ENCODE results near the gene NPFFR1. TPM values are rescaled to one million over a fixed set of nuclear protein-coding genes. Genes with fewer than 3 reads are reported as not detected.
A peak's percentile ranks its signal among the peaks of the same experiment; 100 is the strongest.

NPFFR1 gene
- total and polyA plus RNA-seq, 10 of the 15 experiments (the other 5 are each of a cell fraction or from before 2014, with no cell fraction given), result 0.03 TPM; not detected in 9

DNA sequence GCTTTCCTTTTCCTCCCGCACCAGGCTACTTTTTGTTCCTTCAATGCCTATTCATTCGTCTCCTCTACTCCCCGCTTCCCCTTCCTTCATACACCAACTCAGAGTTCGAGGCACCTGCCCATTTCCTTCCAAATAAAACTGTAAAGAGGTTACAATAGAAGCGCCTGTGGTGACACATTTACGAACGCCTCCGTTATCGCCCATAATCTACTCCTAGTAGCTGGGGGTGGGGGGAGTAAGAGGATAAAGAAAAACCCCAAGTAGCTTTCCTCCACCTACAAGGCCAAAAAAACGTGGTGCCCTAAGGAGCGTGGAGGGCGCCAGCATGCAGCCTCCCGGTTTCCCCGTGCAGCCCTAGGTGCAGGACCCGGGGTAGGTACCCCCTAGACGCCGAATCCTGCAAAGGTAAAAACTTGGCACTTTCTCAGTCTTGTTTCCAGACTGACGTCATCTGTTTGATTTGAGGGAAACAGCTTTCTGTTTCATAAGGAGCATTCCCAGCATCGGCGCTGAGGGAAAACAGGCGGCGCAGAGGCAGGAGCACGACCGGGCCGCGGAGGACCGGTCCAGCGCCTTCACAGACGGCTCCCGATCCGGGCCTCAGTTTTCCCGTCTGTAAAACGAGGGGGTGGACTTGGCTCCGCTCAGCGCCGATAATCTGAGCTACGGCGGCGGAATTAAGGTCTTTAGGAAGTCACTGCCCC is 51.5 kb downstream of the NPFFR1 start:
- no peak for DNase-seq (ENCODE audit: low read depth, low spot score)
- Histone ChIP-seq H3K36me3 (ENCODE audit: control insufficient read depth in 2 of 2, insufficient read depth in 2 of 2, low read length in 1 of 2) (peaks cover 0 to 15% of the 10 kb centered on the region in 2 experiments; a peak in 3 of 4 replicates), H3K4me3 (peak overlapping the region; percentile 93), H3K27me3 (replicated peaks in 1 of 2; ENCODE audit: control insufficient read depth in 2 of 2, insufficient read depth in 2 of 2, low read length in 1 of 2) (no peaks in the 10 kb centered on the region), H3K9me3 (replicated peaks; ENCODE audit: control insufficient read depth, insufficient read depth, low read length) (no peaks in the 10 kb centered on the region), H4K20me1 (ENCODE audit: control insufficient read depth, insufficient read depth) (no peaks in the 10 kb centered on the region), H3K4me1 (ENCODE audit: control insufficient read depth, insufficient read depth, low read length) (no peaks in the 10 kb centered on the region), H3K27ac (ENCODE audit: control insufficient read depth, insufficient read depth) (peak overlapping the region; percentile 76), H2AFZ (ENCODE audit: control insufficient read depth, low read depth, low read length) (peak overlapping the region; percentile 57), H3K9ac (ENCODE audit: control insufficient read depth, insufficient read depth, low read length) (peak overlapping the region; percentile 90), H3K79me2 (ENCODE audit: control insufficient read depth, insufficient read depth, low read length) (peaks cover 59% of the 10 kb centered on the region), H3K4me2 (ENCODE audit: control insufficient read depth, insufficient read depth) (peak overlapping the region; percentile 80)
- CTCF ChIA-PET, result interaction anchor here (0.6 to 4.3 kb wide), 15 partner anchors 9 to 132 kb away, joined by 3 to 56 read pairs (median 6); partner anchors contain the start of gene TYSND1
- in situ Hi-C loops (cut with MboI) (no loop called here), intact Hi-C loops (cut with micrococcal nuclease; ENCODE audit: unreplicated experiment) (loop anchor here (5.0 kb wide), 1 partner anchor 40 kb away; no protein-coding TSS in a partner anchor)
- ATAC-seq, result peak; percentile 18
- no TSS peak for BruUV-seq (replicated peaks)
- POLR2A ChIA-PET, result interaction anchor here (0.6 to 4.3 kb wide), 20 partner anchors 9 to 949 kb away, joined by 3 to 24 read pairs (median 4); partner anchors contain the start of genes SAR1A and TYSND1
- SMC1A ChIA-PET (ENCODE audit: uncharacterized antibody, unreplicated experiment), result interaction anchor here (0.6 to 3.5 kb wide), 19 partner anchors 9 to 140 kb away, joined by 3 to 48 read pairs (median 6); no protein-coding TSS in a partner anchor
- RAD21 ChIA-PET (ENCODE audit: unreplicated experiment), result interaction anchor here (1.0 to 18.9 kb wide), 8 partner anchors 10 to 129 kb away, joined by 3 to 675 read pairs (median 10); partner anchors contain the start of gene TYSND1
- peak; percentile 31 for FAIRE-seq
- WGBS (ENCODE audit: insufficient coverage, insufficient replicate concordance, low lambda C conversion rate, missing lambda C conversion rate), result 2% methylated on average over 39 of the region's 39 CpGs
- no peak for TF ChIP-seq CHD4 (IDR thresholded peaks at IDR 0.05)
- TF ChIP-seq, protein P1, sequence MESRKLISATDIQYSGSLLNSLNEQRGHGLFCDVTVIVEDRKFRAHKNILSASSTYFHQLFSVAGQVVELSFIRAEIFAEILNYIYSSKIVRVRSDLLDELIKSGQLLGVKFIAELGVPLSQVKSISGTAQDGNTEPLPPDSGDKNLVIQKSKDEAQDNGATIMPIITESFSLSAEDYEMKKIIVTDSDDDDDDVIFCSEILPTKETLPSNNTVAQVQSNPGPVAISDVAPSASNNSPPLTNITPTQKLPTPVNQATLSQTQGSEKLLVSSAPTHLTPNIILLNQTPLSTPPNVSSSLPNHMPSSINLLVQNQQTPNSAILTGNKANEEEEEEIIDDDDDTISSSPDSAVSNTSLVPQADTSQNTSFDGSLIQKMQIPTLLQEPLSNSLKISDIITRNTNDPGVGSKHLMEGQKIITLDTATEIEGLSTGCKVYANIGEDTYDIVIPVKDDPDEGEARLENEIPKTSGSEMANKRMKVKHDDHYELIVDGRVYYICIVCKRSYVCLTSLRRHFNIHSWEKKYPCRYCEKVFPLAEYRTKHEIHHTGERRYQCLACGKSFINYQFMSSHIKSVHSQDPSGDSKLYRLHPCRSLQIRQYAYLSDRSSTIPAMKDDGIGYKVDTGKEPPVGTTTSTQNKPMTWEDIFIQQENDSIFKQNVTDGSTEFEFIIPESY (IDR thresholded peaks at IDR 0.05), result no peak
- no peak for TF ChIP-seq ZNF384 (IDR thresholded peaks at IDR 0.05; ENCODE audit: borderline replicate concordance, low read depth, low read length)
- TF ChIP-seq, protein P2, sequence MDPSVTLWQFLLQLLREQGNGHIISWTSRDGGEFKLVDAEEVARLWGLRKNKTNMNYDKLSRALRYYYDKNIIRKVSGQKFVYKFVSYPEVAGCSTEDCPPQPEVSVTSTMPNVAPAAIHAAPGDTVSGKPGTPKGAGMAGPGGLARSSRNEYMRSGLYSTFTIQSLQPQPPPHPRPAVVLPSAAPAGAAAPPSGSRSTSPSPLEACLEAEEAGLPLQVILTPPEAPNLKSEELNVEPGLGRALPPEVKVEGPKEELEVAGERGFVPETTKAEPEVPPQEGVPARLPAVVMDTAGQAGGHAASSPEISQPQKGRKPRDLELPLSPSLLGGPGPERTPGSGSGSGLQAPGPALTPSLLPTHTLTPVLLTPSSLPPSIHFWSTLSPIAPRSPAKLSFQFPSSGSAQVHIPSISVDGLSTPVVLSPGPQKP (IDR thresholded peaks at IDR 0.05; ENCODE audit: low read depth, low read length), result no peak
- TF ChIP-seq ZNF622 (IDR thresholded peaks at IDR 0.05), result no peak
- TF ChIP-seq, protein P3, sequence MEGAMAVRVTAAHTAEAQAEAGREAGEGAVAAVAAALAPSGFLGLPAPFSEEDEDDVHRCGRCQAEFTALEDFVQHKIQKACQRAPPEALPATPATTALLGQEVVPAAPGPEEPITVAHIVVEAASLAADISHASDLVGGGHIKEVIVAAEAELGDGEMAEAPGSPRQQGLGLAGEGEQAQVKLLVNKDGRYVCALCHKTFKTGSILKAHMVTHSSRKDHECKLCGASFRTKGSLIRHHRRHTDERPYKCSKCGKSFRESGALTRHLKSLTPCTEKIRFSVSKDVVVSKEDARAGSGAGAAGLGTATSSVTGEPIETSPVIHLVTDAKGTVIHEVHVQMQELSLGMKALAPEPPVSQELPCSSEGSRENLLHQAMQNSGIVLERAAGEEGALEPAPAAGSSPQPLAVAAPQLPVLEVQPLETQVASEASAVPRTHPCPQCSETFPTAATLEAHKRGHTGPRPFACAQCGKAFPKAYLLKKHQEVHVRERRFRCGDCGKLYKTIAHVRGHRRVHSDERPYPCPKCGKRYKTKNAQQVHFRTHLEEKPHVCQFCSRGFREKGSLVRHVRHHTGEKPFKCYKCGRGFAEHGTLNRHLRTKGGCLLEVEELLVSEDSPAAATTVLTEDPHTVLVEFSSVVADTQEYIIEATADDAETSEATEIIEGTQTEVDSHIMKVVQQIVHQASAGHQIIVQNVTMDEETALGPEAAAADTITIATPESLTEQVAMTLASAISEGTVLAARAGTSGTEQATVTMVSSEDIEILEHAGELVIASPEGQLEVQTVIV (IDR thresholded peaks at IDR 0.05; ENCODE audit: borderline replicate concordance, partially characterized antibody), result no peak
- TF ChIP-seq SUPT20H (IDR thresholded peaks at IDR 0.05; ENCODE audit: borderline replicate concordance, control insufficient read depth, low read depth, low read length), result no peak
- TF ChIP-seq, protein P4, sequence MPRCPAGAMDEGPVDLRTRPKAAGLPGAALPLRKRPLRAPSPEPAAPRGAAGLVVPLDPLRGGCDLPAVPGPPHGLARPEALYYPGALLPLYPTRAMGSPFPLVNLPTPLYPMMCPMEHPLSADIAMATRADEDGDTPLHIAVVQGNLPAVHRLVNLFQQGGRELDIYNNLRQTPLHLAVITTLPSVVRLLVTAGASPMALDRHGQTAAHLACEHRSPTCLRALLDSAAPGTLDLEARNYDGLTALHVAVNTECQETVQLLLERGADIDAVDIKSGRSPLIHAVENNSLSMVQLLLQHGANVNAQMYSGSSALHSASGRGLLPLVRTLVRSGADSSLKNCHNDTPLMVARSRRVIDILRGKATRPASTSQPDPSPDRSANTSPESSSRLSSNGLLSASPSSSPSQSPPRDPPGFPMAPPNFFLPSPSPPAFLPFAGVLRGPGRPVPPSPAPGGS (IDR thresholded peaks at IDR 0.05; ENCODE audit: borderline replicate concordance, insufficient read depth, low read depth, low read length, poor library complexity, severe bottlenecking), result no peak
- TF ChIP-seq, protein P5, sequence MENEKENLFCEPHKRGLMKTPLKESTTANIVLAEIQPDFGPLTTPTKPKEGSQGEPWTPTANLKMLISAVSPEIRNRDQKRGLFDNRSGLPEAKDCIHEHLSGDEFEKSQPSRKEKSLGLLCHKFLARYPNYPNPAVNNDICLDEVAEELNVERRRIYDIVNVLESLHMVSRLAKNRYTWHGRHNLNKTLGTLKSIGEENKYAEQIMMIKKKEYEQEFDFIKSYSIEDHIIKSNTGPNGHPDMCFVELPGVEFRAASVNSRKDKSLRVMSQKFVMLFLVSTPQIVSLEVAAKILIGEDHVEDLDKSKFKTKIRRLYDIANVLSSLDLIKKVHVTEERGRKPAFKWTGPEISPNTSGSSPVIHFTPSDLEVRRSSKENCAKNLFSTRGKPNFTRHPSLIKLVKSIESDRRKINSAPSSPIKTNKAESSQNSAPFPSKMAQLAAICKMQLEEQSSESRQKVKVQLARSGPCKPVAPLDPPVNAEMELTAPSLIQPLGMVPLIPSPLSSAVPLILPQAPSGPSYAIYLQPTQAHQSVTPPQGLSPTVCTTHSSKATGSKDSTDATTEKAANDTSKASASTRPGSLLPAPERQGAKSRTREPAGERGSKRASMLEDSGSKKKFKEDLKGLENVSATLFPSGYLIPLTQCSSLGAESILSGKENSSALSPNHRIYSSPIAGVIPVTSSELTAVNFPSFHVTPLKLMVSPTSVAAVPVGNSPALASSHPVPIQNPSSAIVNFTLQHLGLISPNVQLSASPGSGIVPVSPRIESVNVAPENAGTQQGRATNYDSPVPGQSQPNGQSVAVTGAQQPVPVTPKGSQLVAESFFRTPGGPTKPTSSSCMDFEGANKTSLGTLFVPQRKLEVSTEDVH (IDR thresholded peaks at IDR 0.05; ENCODE audit: low read depth, partially characterized antibody), result no peak
- peak in 1 of 2 experiments; percentile 17; a peak in 1 of 4 replicates for TF ChIP-seq BHLHE40 (IDR thresholded peaks at IDR 0.05; ENCODE audit: borderline replicate concordance in 1 of 2, low read depth in 2 of 2, low read length in 1 of 2)
- TF ChIP-seq STAT1 (conservative IDR thresholded peaks at IDR 0.05), result no peak
